ENCODE measurements around the gene G6PC1.

DNA sequence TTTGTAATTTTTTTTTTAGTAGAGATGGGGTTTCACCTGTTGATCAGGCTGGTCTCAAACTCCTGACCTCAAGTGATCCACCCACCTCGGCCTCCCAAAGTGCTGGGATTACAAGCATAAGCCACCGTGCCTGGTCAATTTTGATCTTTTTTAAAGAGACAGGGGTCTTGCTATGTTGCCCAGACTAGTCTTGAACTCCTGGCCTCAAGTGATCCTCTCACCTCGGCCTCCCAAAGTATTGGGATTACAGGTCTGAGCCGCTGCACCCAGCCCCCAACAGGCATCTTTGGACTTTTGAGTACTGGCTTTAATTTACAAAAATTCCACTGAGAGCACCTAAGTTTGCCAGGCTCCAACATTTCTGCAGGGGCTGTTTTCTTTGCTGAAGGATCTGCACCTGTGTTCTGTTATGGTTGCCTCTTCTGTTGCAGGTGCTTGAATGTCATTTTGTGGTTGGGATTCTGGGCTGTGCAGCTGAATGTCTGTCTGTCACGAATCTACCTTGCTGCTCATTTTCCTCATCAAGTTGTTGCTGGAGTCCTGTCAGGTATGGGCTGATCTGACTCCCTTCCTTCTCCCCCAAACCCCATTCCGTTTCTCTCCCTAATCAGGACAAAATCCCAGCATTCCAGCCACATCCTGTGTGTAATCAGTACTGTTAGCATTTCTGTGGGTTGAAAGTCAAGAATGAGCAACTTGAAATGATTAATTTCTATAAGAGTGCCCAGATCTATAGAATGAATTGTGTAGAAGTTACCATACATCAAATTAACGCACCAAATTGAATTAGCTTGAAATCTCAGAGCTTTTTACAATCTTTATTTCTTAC is 8.5 kb downstream of the G6PC1 start:
- TF ChIP-seq FOXK2 (IDR thresholded peaks at IDR 0.05) (no peak), L3MBTL2 (conservative IDR thresholded peaks at IDR 0.05) (no peak), BHLHE40 (IDR thresholded peaks at IDR 0.05; ENCODE audit: borderline replicate concordance) (no peak), SP1 (IDR thresholded peaks at IDR 0.05) (no peak), CTBP1 (IDR thresholded peaks at IDR 0.05; ENCODE audit: borderline replicate concordance) (no peak), SUZ12 (IDR thresholded peaks at IDR 0.05) (no peak), NFRKB (IDR thresholded peaks at IDR 0.05) (no peak), FOXM1 (IDR thresholded peaks at IDR 0.05; ENCODE audit: borderline replicate concordance) (no peak), TARDBP (IDR thresholded peaks at IDR 0.05) (no peak)
- TF ChIP-seq, protein P1, sequence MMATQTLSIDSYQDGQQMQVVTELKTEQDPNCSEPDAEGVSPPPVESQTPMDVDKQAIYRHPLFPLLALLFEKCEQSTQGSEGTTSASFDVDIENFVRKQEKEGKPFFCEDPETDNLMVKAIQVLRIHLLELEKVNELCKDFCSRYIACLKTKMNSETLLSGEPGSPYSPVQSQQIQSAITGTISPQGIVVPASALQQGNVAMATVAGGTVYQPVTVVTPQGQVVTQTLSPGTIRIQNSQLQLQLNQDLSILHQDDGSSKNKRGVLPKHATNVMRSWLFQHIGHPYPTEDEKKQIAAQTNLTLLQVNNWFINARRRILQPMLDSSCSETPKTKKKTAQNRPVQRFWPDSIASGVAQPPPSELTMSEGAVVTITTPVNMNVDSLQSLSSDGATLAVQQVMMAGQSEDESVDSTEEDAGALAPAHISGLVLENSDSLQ (IDR thresholded peaks at IDR 0.05): no peak

Measured in HEK293T (cell line).